ENCODE measurements around the gene ARHGEF33.

GRCh38 chr2:38875576-38876367, 13.9 kb upstream of the ARHGEF33 start, which contains the start of the genes DHX57 and MORN2:
- TF ChIP-seq CTCF (conservative IDR thresholded peaks at IDR 0.05; ENCODE audit: low read depth, low read length) (no peak), EZH2 (IDR thresholded peaks at IDR 0.05; ENCODE audit: low read length, unreplicated experiment) (no peak)

All from PC-3 (cell line).